HG03039 (cell line): Measurements from ENCODE around the gene GLP1R.
"Not testable (repeated sequence)": the region's sequence is repeated elsewhere in the genome, so short reads cannot be mapped to it uniquely, and the experiment has no call there.

Source experiments
- ATAC-seq: cut with Tn5 transposase; IDR thresholded peaks from one replicate; pipeline ENCODE4 v1.9.1; 2021; ENCODE audit warnings: mild to moderate bottlenecking, moderate library complexity; ENCODE audit not compliant: unreplicated experiment

GLP1R gene

DNA sequence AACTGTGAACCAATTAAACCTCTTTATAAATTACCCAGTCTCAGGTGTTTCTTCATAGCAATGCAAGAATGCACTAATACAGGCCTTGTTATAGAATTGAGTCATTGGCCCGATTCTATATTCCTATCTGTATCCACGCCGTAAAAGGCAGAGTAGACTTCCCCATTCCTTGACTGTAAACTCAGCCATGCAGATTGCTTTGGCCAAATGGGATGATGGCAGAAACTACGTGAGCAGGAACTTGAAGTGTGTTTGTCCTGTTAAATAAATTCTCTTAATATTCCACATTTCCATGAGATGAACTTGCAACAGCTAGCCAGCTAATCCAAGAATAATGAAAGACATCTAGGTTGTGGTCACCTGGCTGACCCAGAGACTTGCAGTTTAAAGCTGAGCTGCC, 70.3 kb downstream of the GLP1R start:
- no peak for ATAC-seq

DNA sequence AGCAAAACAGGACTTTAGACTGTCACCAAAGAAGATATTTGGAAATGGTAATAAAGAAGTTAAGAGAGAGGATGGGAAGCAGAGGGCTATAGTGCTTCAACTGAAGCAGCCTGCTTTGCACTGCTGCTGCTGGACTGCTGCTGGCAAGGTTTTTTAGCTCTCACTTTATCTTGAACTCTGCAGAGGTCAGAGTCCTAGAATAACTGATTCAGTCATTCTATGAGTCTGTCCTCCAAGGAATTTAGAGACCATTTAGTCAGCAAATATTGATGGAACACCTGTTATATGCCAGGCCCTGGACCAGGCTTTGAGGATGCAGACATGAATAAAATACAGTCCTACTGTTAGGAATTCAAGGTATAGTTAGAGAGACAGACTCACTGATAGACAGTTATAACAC, 75.5 kb downstream of the GLP1R start:
- ATAC-seq, result no peak

DNA sequence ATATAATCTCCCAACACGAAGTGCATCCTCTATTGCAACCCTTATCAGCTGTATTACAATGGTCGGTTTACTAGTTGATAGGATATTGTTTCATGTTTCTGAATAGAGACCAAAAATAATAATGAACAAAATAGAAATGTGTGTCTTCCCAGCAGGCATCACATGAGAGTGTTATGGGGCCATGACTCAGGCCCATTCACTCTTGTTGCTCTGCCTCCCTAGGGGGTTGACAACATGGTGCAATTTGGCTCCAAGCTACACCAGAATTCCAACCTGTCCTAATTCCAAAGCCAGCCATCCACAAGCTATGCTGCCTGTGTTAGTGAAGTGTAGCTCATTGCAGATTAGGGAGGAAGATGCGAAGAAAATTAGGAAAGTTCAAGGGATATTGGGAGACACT, 79.5 kb downstream of the GLP1R start:
- no peak for ATAC-seq

DNA sequence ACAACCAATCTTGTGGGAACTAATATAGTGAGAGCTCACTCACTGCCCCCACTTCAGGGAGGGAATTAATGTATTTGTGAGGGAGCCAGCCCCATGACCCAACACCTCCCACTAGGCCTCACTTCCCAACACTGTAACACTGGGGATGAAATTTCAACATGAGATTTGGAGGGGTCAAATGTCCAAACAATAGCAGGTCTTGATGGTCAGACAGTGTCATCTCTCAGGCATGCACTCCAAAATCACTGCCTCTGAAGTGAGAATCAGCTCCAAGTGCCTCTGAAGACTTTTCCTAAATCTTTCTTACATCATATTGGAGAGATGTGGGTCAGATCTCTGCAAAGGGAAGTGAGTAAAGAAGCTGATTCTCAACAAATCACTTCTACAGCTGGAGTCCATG, 80.3 kb downstream of the GLP1R start:
- ATAC-seq, result no peak

DNA sequence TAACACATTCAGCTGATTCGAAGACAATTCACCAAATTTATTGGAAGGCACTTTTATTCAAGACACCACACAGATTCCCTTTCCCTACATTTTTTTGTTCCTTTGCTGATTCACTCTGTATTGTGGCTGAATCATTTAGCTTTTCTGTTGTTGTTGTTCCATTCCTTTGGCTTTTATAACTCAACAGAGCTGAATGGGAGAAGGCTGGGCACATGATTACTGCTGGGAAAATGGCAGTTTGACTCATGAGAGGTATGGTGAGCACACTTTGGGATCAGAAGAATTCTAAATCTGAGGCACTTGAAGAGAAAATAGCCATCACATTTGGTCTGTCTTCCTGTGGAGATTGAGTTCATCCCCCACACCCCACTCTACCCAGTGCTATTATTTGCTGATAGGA, 82.1 kb downstream of the GLP1R start:
- no peak for ATAC-seq

DNA sequence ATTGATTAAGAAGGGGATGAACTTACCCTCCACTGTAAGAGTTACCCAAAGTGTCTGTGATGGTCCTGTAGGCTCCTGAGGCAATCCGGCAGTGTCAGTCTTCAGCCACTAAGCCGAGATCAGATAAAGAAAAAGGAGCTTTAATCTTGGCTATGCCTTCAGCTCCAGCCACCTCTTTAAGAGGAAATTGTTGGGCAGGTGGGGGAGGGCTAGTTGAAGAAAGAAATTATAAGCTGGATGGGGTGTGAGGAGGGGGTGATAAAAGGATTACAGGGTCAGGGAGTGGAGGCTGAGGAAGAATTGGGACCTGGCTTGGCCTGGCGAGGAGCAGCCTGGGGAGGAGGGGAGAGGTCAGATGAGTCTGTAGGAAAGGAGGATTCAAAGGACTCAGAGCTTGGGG, 86.2 kb downstream of the GLP1R start:
- ATAC-seq, result not testable (repeated sequence)

DNA sequence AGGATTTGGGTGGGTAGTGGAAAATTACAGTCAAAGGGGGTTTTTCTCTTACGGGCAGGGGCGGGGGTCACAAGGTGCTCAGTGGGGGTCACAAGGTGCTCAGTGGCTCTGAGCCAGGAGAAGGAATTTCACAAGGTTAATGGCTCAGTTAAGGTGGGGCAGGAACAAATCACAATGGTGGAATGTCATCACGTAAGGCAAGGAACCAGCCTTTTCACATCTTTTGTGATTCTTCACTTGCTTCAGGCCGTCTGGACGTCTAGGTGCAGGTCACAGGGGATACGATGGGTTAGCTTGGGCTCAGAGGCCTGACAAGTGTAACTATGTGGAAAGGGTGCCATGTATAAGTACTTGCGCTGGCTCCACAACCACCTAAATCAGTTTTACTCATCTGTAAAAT, 87.6 kb downstream of the GLP1R start:
- ATAC-seq, result not testable (repeated sequence)

DNA sequence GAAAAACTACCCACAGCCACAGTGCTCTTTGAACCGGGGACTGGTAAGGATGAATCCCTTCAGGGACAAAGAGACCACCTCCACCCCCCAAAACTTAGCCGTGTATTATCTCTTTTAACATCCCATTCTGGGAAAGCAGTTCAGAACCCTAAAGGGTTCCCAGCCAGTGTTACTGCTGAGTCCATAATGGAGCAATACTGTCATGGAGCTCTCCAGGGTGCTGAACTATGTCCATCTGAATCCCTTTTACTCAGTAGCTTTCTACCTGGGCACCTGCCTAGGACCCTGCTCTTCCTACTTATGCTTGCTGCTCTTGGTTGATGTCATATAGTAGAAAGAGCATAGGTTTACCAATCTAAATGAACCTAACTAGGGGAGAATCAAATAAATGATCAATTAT, 88.7 kb downstream of the GLP1R start:
- no peak for ATAC-seq
